AG04450 (cell line): ENCODE data around the gene NKX1-1. TPM values are rescaled to one million over a fixed set of nuclear protein-coding genes. Genes with fewer than 3 reads are reported as not detected.

Source experiments
- CTCF ChIA-PET: fragments of 300-600, 350-600 bp; formaldehyde crosslinking; extraction: SDS; loops from one replicate; lab custom pipeline; 2022; ENCODE audit warnings: antibody characterized with exemption, inconsistent platforms; lab: Charles Lee
- POLR2A ChIA-PET: fragments of 350-600 bp; formaldehyde crosslinking; extraction: SDS; loops from one replicate; lab custom pipeline; 2021; ENCODE audit warnings: antibody characterized with exemption, inconsistent platforms; lab: Yijun Ruan, JAX
- DNase-seq: peaks from one replicate; pipeline ENCODE4 v3.0.0-alpha.2; 2011; ENCODE audit warnings: low read depth, low spot score
- H3K27ac ChIP-seq: one replicate; pipeline ENCODE4 v1.5.1; 2012; ENCODE audit warnings: low read depth, low read length, control low read depth
- H3K27me3 ChIP-seq: one replicate; pipeline ENCODE4 v1.6.0; 2012; ENCODE audit warnings: low read length; ENCODE audit not compliant: control insufficient read depth, insufficient read depth
- H3K4me3 ChIP-seq: 2 replicates; pipeline ENCODE4 v1.5.1; 2011; ENCODE audit warnings: mild to moderate bottlenecking, low read depth, low read length, control low read depth
- H3K9me3 ChIP-seq: 2 replicates; pipeline ENCODE4 v1.5.1; 2012; ENCODE audit warnings: low read length; ENCODE audit not compliant: control insufficient read depth, insufficient read depth
- polyA plus RNA-seq: library from polyadenylated mRNA; depleted of rRNA; stranded (reverse); fragments of >200 nt; gene quantifications from 2 replicates; pipeline ENCODE4 v1.2.3, GENCODE V29; 2011
- TF ChIP-seq, protein P1 (sequence below): IDR thresholded peaks from 2 replicates; pipeline ENCODE4 v1.5.1; 2011; ENCODE audit warnings: low read depth, low read length, control low read depth, inconsistent platforms

Gene NKX1-1
- polyA plus RNA-seq, 1 experiment, result not detected

DNA sequence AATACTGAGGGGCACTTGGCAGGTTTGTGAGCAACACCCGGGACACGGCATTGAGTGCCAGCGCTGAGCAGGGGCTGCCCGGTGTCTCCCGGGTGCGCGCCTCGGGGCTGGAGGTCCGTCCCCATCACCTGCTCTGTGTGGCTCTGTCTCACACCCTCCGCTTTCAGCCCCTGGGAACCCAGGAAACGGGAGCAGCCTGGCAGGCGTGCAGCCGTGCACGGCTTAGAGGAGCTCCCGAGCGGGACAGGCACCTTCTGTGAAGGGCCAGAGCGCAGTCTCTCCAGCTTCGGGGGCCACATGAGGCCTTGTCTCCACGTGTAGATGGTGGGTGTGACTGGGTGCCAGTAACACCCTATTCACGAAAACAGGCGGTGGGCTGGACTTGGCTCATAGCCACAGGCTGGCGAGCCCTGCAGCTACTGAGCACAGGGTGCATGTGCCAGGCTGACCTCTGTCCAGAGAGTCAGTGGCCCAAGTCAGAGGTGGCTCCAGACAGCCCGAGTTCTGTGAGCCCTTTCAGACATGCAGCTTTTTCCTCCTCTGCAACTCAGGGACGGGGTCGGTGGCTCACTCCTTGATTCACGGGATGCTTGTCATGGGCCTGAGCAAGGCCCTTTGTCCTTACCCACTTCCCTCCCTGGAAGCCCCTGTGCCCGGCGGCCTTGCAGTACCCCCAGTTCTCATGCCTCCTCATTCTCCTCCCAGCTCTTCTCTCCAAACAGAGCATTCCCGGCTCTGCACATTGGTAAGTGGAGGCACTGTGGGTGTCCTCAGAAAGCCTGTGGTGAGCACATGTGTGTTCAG lies 35.7 kb downstream of the NKX1-1 start:
- H3K9me3 ChIP-seq, result no peaks in the 10 kb centered on the region; the same call in 1 of the 2 replicates
- TF ChIP-seq, protein P1, sequence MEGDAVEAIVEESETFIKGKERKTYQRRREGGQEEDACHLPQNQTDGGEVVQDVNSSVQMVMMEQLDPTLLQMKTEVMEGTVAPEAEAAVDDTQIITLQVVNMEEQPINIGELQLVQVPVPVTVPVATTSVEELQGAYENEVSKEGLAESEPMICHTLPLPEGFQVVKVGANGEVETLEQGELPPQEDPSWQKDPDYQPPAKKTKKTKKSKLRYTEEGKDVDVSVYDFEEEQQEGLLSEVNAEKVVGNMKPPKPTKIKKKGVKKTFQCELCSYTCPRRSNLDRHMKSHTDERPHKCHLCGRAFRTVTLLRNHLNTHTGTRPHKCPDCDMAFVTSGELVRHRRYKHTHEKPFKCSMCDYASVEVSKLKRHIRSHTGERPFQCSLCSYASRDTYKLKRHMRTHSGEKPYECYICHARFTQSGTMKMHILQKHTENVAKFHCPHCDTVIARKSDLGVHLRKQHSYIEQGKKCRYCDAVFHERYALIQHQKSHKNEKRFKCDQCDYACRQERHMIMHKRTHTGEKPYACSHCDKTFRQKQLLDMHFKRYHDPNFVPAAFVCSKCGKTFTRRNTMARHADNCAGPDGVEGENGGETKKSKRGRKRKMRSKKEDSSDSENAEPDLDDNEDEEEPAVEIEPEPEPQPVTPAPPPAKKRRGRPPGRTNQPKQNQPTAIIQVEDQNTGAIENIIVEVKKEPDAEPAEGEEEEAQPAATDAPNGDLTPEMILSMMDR, result no peak
- ChIA-PET CTCF (interaction anchor here (1.1 kb wide), 1 partner anchor 14 kb away, joined by 3 read pairs; no protein-coding TSS in a partner anchor), POLR2A (no interaction called here)
- no peak overlapping the region for H3K4me3 ChIP-seq
- DNase-seq, result no peak
- H3K27ac ChIP-seq, result no peak overlapping the region
- H3K27me3 ChIP-seq, result no peaks in the 10 kb centered on the region

DNA sequence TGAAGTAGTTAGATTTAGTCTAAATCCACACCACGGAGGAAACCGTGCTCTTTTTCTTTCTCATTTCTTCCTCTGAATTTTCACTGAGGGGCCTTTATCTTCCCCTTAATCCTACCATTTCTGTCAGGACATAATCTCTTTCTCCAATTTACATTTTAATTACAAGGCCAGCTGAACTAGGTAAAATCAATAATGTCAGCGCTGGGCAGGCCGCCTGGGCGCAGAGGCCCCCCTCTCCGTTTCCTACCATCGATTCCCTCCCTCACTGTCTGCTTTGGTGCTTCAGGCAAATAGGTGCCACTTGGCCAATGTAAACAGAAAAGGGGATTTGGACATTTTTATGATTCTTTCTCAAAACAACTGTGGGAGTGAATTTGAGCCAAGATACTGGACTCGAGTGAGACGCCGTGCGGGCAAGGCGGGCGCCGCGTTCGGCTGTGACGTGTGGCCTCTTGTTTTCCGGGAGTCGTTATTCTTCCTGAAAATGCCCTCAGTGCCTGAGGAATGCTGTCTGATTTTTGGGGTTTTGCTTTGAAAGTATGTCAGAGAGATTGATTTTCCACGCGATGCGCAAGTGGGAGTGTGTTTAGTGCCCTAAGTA lies 36.7 kb downstream of the NKX1-1 start:
- Histone ChIP-seq H3K9me3 (no peaks in the 10 kb centered on the region; the same call in 1 of the 2 replicates), H3K4me3 (no peak overlapping the region), H3K27ac (no peak overlapping the region), H3K27me3 (no peaks in the 10 kb centered on the region)
- CTCF ChIA-PET, result no interaction called here
- DNase-seq, result no peak
- TF ChIP-seq, protein P1, result no peak
- POLR2A ChIA-PET, result interaction anchor here (0.6 kb wide), 1 partner anchor 291 kb away, joined by 3 read pairs; no protein-coding TSS in a partner anchor

DNA sequence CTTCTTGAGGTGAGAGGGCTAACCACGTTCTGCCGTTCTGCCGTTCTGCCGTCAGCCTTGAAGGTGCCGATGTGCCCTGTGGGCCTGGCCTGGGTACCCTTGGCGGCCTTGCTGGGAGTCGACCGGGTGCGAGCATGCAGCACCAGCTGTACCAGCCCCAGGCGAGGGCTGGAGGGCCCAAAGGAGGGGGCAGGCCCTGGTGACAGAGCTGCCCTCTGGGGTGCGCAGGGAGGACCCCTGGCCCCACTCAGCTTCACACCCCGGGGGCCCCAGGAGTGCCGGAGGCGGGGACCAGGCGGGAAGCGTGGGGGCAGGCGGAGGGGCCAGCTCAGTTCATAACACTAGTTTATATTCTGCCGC lies 37.2 kb downstream of the NKX1-1 start:
- ChIA-PET POLR2A (interaction anchor here (0.6 kb wide), 1 partner anchor 291 kb away, joined by 3 read pairs; no protein-coding TSS in a partner anchor), CTCF (interaction anchor here (1.2 kb wide), 1 partner anchor 13 kb away, joined by 3 read pairs; no protein-coding TSS in a partner anchor)
- DNase-seq, result no peak
- Histone ChIP-seq H3K4me3 (no peak overlapping the region), H3K9me3 (no peaks in the 10 kb centered on the region; the same call in 1 of the 2 replicates), H3K27me3 (no peaks in the 10 kb centered on the region), H3K27ac (no peak overlapping the region)
- TF ChIP-seq, protein P1, result no peak

DNA sequence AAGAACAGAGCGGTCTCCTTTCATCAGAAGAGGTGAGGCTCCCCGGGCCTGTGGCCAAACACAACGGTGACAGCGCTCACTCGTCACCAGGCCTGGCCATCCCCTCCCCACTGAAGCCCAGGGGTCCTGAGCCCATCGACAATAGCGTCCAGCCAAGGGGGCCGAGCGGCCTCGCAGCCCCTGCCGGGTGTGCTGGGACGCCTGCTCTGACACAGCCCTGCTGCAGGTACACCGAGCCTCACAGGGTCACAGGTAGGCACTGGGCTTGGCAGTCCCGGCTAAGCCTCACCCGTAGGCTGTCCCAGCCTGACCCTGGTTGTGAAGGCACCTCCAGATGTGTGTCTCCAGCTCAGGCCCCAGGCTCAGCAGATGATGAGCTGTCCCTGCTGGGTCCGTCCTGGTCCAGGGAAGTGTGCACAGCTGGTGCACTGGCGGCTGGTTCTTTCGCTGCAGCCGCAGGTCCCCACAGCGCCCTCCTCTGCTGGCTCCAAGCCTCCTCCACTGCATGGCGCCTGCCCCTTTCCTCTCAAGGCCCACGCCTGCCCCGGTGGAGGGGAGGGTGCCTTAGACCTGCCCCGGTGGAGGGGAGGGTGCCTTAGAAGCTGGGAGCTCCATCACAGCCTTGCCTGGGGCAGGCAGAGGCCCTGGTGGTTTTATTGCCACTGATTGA lies 37.7 kb downstream of the NKX1-1 start:
- CTCF ChIA-PET, result interaction anchor here (1.2 kb wide), 1 partner anchor 13 kb away, joined by 3 read pairs; no protein-coding TSS in a partner anchor
- no peak overlapping the region for H3K27ac ChIP-seq

More for the DNA sequence above, 37.7 kb downstream of the NKX1-1 start:
- TF ChIP-seq, protein P1, result no peak
- no peaks in the 10 kb centered on the region; the same call in 1 of the 2 replicates for H3K9me3 ChIP-seq
- no peaks in the 10 kb centered on the region for H3K27me3 ChIP-seq
- H3K4me3 ChIP-seq, result no peak overlapping the region
- POLR2A ChIA-PET, result interaction anchor here (0.6 kb wide), 1 partner anchor 290 kb away, joined by 3 read pairs; no protein-coding TSS in a partner anchor
- DNase-seq, result no peak
